ENCODE data around the gene TSC22D2. TPM values are rescaled to one million over a fixed set of nuclear protein-coding genes. Genes with fewer than 3 reads are reported as not detected.

The TSC22D2 gene
- total and polyA plus RNA-seq, 2 of the 8 experiments (the other 6 are each of a cell fraction or from before 2014, with no cell fraction given) = 3.4 to 27.6 TPM

DNA sequence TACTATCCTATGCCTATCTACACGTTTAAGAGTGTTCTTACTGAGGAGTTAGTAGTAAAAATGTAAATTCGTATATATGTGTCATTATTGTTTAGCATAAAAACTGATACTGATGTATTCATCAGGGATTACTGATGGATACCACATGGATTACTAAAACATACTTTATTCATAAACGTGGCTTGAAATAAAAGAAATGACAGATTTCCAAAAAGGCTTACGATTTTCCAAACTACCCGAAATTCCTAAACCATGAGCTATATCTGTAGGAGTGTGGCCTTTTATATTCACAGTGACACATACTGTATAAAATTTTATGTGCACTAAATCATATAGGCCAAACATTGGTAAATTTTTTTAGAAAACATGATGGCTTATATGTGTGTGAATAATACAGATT, 6.9 kb downstream of the TSC22D2 start (continued):
- TF ChIP-seq, protein P1, sequence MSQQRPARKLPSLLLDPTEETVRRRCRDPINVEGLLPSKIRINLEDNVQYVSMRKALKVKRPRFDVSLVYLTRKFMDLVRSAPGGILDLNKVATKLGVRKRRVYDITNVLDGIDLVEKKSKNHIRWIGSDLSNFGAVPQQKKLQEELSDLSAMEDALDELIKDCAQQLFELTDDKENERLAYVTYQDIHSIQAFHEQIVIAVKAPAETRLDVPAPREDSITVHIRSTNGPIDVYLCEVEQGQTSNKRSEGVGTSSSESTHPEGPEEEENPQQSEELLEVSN (IDR thresholded peaks at IDR 0.05) = no peak
- no peak for TF ChIP-seq CREB1 (IDR thresholded peaks at IDR 0.05)
- TF ChIP-seq RAD21 (IDR thresholded peaks at IDR 0.05 in 1 of 2, conservative IDR thresholded peaks at IDR 0.05 in 1 of 2; ENCODE audit: low read depth in 2 of 2, low read length in 2 of 2) = no peak
- TF ChIP-seq KDM5A (IDR thresholded peaks at IDR 0.05; ENCODE audit: low read length) = no peak
- TF ChIP-seq RBBP5 (IDR thresholded peaks at IDR 0.05; ENCODE audit: borderline replicate concordance, low read depth, low read length) = no peak

All from H1 (cell line).